Measurements from ENCODE around the gene LCOR.

The LCOR gene

GRCh38 chr10:97019213-97019844, 187.2 kb downstream of the LCOR start:
- Histone ChIP-seq H3K27me3 (ENCODE audit: insufficient read depth, low read length) (no peaks in the 10 kb centered on the region), H3K9ac (ENCODE audit: low read depth, low read length) (no peak overlapping the region), H3K27ac (ENCODE audit: low read length) (no peak overlapping the region), H3K36me3 (ENCODE audit: insufficient read depth, low read depth, low read length) (no peaks in the 10 kb centered on the region), H3K4me1 (ENCODE audit: insufficient read depth, low read length) (no peaks in the 10 kb centered on the region; the same call in 1 of the 2 replicates), H3K9me3 (ENCODE audit: insufficient read depth, low read depth, low read length) (no peaks in the 10 kb centered on the region), H3K4me3 (ENCODE audit: low read length) (no peak overlapping the region)

- Histone ChIP-seq H3K9me3 (ENCODE audit: insufficient read depth, low read depth, low read length) (no peaks in the 10 kb centered on the region), H3K9ac (ENCODE audit: low read depth, low read length) (no peak overlapping the region), H3K27ac (ENCODE audit: low read length) (no peak overlapping the region), H3K4me1 (ENCODE audit: insufficient read depth, low read length) (no peaks in the 10 kb centered on the region; the same call in 1 of the 2 replicates), H3K4me3 (ENCODE audit: low read length) (no peak overlapping the region), H3K27me3 (ENCODE audit: insufficient read depth, low read length) (no peaks in the 10 kb centered on the region), H3K36me3 (ENCODE audit: insufficient read depth, low read depth, low read length) (no peaks in the 10 kb centered on the region)
These were observed 188.6 kb downstream of the LCOR start for GRCh38 chr10:97020452-97021400.

- no peaks in the 10 kb centered on the region for H3K27me3 ChIP-seq (ENCODE audit: insufficient read depth, low read length)
- no peak overlapping the region for H3K27ac ChIP-seq (ENCODE audit: low read length)
- no peaks in the 10 kb centered on the region for H3K36me3 ChIP-seq (ENCODE audit: insufficient read depth, low read depth, low read length)
- no peaks in the 10 kb centered on the region; the same call in 1 of the 2 replicates for H3K4me1 ChIP-seq (ENCODE audit: insufficient read depth, low read length)
- H3K9me3 ChIP-seq (ENCODE audit: insufficient read depth, low read depth, low read length) = no peaks in the 10 kb centered on the region
- no peak overlapping the region for H3K4me3 ChIP-seq (ENCODE audit: low read length)
- H3K9ac ChIP-seq (ENCODE audit: low read depth, low read length) = no peak overlapping the region
These were observed 190.5 kb downstream of the LCOR start for GRCh38 chr10:97022616-97023015.

- no peak overlapping the region for H3K4me3 ChIP-seq (ENCODE audit: low read length)
- no peak overlapping the region for H3K9ac ChIP-seq (ENCODE audit: low read depth, low read length)
- H3K4me1 ChIP-seq (ENCODE audit: insufficient read depth, low read length) = no peaks in the 10 kb centered on the region; the same call in 1 of the 2 replicates
- H3K9me3 ChIP-seq (ENCODE audit: insufficient read depth, low read depth, low read length) = no peaks in the 10 kb centered on the region
- no peaks in the 10 kb centered on the region for H3K27me3 ChIP-seq (ENCODE audit: insufficient read depth, low read length)
- no peak overlapping the region for H3K27ac ChIP-seq (ENCODE audit: low read length)
- H3K36me3 ChIP-seq (ENCODE audit: insufficient read depth, low read depth, low read length) = no peaks in the 10 kb centered on the region
These were observed 191.5 kb downstream of the LCOR start for GRCh38 chr10:97023401-97024167.

- H3K4me3 ChIP-seq (ENCODE audit: low read length) = no peak overlapping the region
- no peak overlapping the region for H3K27ac ChIP-seq (ENCODE audit: low read length)
These were observed 192.3 kb downstream of the LCOR start for GRCh38 chr10:97024168-97025073.

GRCh38 chr10:97025613-97026242, 193.6 kb downstream of the LCOR start:
- Histone ChIP-seq H3K4me3 (ENCODE audit: low read length) (no peak overlapping the region), H3K36me3 (ENCODE audit: insufficient read depth, low read depth, low read length) (no peaks in the 10 kb centered on the region), H3K27ac (ENCODE audit: low read length) (no peak overlapping the region), H3K9me3 (ENCODE audit: insufficient read depth, low read depth, low read length) (no peaks in the 10 kb centered on the region), H3K9ac (ENCODE audit: low read depth, low read length) (no peak overlapping the region), H3K4me1 (ENCODE audit: insufficient read depth, low read length) (no peaks in the 10 kb centered on the region), H3K27me3 (ENCODE audit: insufficient read depth, low read length) (no peaks in the 10 kb centered on the region)

More at GRCh38 chr10:97024168-97025073, 192.3 kb downstream of the LCOR start:
- Histone ChIP-seq H3K9me3 (ENCODE audit: insufficient read depth, low read depth, low read length) (no peaks in the 10 kb centered on the region), H3K36me3 (ENCODE audit: insufficient read depth, low read depth, low read length) (no peaks in the 10 kb centered on the region), H3K9ac (ENCODE audit: low read depth, low read length) (no peak overlapping the region), H3K27me3 (ENCODE audit: insufficient read depth, low read length) (no peaks in the 10 kb centered on the region), H3K4me1 (ENCODE audit: insufficient read depth, low read length) (no peaks in the 10 kb centered on the region; the same call in 1 of the 2 replicates)

GRCh38 chr10:97028126-97028831, 196.2 kb downstream of the LCOR start:
- H3K27me3 ChIP-seq (ENCODE audit: insufficient read depth, low read length) = no peaks in the 10 kb centered on the region
- H3K9me3 ChIP-seq (ENCODE audit: insufficient read depth, low read depth, low read length) = no peaks in the 10 kb centered on the region
- H3K4me3 ChIP-seq (ENCODE audit: low read length) = no peak overlapping the region
- no peak overlapping the region for H3K9ac ChIP-seq (ENCODE audit: low read depth, low read length)
- peaks cover 2% of the 10 kb centered on the region; the same call in 1 of the 2 replicates for H3K4me1 ChIP-seq (ENCODE audit: insufficient read depth, low read length)
- H3K36me3 ChIP-seq (ENCODE audit: insufficient read depth, low read depth, low read length) = no peaks in the 10 kb centered on the region
- H3K27ac ChIP-seq (ENCODE audit: low read length) = no peak overlapping the region

GRCh38 chr10:97028832-97029178, 196.7 kb downstream of the LCOR start:
- H3K4me1 ChIP-seq (ENCODE audit: insufficient read depth, low read length) = peaks cover 2% of the 10 kb centered on the region; the same call in 1 of the 2 replicates
- no peaks in the 10 kb centered on the region for H3K27me3 ChIP-seq (ENCODE audit: insufficient read depth, low read length)
- H3K4me3 ChIP-seq (ENCODE audit: low read length) = no peak overlapping the region
- H3K36me3 ChIP-seq (ENCODE audit: insufficient read depth, low read depth, low read length) = no peaks in the 10 kb centered on the region
- no peak overlapping the region for H3K9ac ChIP-seq (ENCODE audit: low read depth, low read length)
- H3K9me3 ChIP-seq (ENCODE audit: insufficient read depth, low read depth, low read length) = no peaks in the 10 kb centered on the region
- no peak overlapping the region for H3K27ac ChIP-seq (ENCODE audit: low read length)

- Histone ChIP-seq H3K4me3 (ENCODE audit: low read length) (no peak overlapping the region), H3K27me3 (ENCODE audit: insufficient read depth, low read length) (no peaks in the 10 kb centered on the region), H3K27ac (ENCODE audit: low read length) (no peak overlapping the region), H3K36me3 (ENCODE audit: insufficient read depth, low read depth, low read length) (no peaks in the 10 kb centered on the region), H3K9me3 (ENCODE audit: insufficient read depth, low read depth, low read length) (no peaks in the 10 kb centered on the region), H3K4me1 (ENCODE audit: insufficient read depth, low read length) (peaks cover 2% of the 10 kb centered on the region; the same call in 1 of the 2 replicates), H3K9ac (ENCODE audit: low read depth, low read length) (no peak overlapping the region)
These were observed 197.2 kb downstream of the LCOR start for GRCh38 chr10:97029271-97029670.

GRCh38 chr10:97030894-97031293, 198.8 kb downstream of the LCOR start:
- H3K9ac ChIP-seq (ENCODE audit: low read depth, low read length) = no peak overlapping the region
- no peak overlapping the region for H3K27ac ChIP-seq (ENCODE audit: low read length)
- no peak overlapping the region for H3K4me3 ChIP-seq (ENCODE audit: low read length)
- H3K27me3 ChIP-seq (ENCODE audit: insufficient read depth, low read length) = no peaks in the 10 kb centered on the region
- H3K9me3 ChIP-seq (ENCODE audit: insufficient read depth, low read depth, low read length) = no peaks in the 10 kb centered on the region
- peaks cover 2% of the 10 kb centered on the region; the same call in 1 of the 2 replicates for H3K4me1 ChIP-seq (ENCODE audit: insufficient read depth, low read length)
- H3K36me3 ChIP-seq (ENCODE audit: insufficient read depth, low read depth, low read length) = no peaks in the 10 kb centered on the region
